GM12875 (cell line): ENCODE results near the gene CDH20.

Experiments
- H3K4me3 ChIP-seq: one replicate; pipeline ENCODE4 v1.5.1; 2011; ENCODE audit warnings: low read depth, low read length, control low read depth
- CTCF ChIP-seq: IDR thresholded peaks from 2 replicates; pipeline ENCODE4 v1.5.1; 2011; ENCODE audit warnings: low read depth, mild to moderate bottlenecking, control low read depth, inconsistent platforms, low read length, moderate library complexity, borderline replicate concordance; ENCODE audit not compliant: insufficient read depth

CDH20 gene

DNA sequence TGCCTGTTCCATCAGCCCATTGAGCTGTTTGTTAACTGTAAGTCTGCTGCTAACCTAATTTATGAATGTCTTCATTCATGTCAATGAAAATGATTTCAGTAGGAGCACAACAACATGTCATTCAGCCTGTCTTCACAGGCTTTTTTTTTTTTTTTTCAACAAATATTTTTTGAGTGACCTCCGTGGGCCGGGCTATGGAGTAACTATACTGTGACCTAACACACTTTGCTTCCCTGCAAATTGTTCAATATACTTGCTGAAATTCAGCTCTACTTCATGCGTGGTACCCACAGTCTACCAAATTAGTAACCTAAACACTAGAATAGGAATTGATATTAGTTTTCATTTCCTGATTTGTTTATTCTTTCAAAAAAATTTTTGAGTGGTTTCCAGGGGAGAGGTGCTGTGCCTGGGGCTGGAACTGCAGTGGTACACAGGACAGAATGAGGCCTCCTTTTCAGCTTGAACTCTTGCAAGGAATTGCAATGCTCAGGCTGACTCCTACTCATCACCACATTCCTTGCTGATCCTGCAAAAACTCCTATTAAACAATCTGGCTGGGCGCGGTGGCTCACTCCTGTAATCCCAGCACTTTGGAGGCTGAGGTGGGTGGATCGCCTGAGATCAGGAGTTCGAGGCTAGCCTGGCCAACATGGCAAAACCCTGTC, 87.1 kb downstream of the CDH20 start:
- H3K4me3 ChIP-seq: no peak overlapping the region
- no peak for TF ChIP-seq CTCF

DNA sequence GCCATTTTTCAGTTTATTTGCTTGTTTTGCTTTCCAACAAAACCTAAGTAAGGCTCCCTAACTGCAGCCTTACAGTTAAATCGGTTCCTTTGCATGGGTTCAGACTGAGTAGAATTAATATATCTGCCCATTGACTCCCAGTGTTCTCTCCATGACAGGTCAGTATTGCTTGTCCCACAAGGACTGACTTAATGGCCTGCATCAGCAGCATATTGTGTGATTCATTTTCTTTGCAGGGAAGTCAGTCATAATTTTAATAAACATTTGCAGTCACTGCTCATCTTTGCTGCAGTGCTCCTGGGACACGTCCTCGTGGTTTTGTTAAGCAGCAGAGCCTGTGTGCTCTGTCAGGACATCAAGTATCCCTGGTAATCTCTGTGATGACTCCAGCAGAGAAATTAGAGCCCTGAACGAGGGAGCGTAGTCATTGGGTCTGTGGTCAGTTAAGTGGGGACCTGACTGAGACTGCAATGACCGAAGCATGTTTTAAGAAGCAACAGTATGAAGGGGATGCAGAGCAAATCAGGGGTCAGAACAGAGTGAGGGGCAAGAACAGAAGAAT, 93.3 kb downstream of the CDH20 start:
- H3K4me3 ChIP-seq: no peak overlapping the region
- TF ChIP-seq CTCF: no peak

GRCh38 chr18:61428266-61428665, 95.0 kb downstream of the CDH20 start:
- no peak overlapping the region for H3K4me3 ChIP-seq
- no peak for TF ChIP-seq CTCF

DNA sequence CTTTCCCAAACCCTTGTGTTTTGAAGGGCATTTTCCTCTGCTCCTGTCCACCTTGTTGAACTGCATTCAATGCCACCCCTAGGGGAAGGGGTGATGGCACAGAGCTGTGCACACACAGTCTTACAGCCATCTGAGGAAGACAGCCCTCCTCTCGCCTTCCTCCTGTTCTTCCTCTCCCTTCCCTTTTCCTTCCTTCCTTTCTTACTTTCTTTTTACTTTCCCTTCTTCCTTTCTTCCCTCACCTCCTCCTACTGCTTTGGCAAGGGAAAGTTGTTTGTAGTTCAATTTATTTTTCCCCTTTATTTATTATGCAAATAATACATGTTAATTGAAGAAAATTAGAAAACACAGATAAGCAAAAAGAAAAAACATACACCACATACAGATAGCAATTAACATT, 99.4 kb downstream of the CDH20 start:
- H3K4me3 ChIP-seq: no peak overlapping the region

GRCh38 chr18:61435064-61435652, 101.9 kb downstream of the CDH20 start:
- peak; percentile 58; the same call in 1 of the 2 replicates for TF ChIP-seq CTCF
- H3K4me3 ChIP-seq: no peak overlapping the region

More for the DNA sequence above, 99.4 kb downstream of the CDH20 start:
- no peak for TF ChIP-seq CTCF

GRCh38 chr18:61443081-61443725, 110.0 kb downstream of the CDH20 start:
- no peak for TF ChIP-seq CTCF
- H3K4me3 ChIP-seq: no peak overlapping the region
